Fibroblast of lung (primary cell): ENCODE measurements around the gene TSHZ2. TPM values are rescaled to one million over a fixed set of nuclear protein-coding genes. Genes with fewer than 3 reads are reported as not detected.
A peak's percentile ranks its signal among the peaks of the same experiment; 100 is the strongest.

ENCODE experiments used
- DNase-seq, 2 donors: peaks; one replicate each; pipeline versions ENCODE4 v3.0.0 to v3.0.0-alpha.2; 2010; ENCODE audit warnings: low read depth in 2 of 2
- H2AFZ ChIP-seq: 2 replicates; pipeline ENCODE4 v1.5.1; 2012; ENCODE audit warnings: low read length, control low read depth, inconsistent platforms
- H3K27ac ChIP-seq: 2 replicates; pipeline ENCODE4 v1.5.1; 2011; ENCODE audit warnings: low read length, control low read depth; ENCODE audit not compliant: insufficient read depth
- H3K27me3 ChIP-seq: 2 replicates; pipeline ENCODE4 v1.5.1; 2011; ENCODE audit warnings: mild to moderate bottlenecking, low read length; ENCODE audit not compliant: control insufficient read depth, insufficient read depth
- H3K36me3 ChIP-seq: 2 replicates; pipeline ENCODE4 v1.5.1; 2011; ENCODE audit warnings: low read length; ENCODE audit not compliant: control insufficient read depth, insufficient read depth
- H3K4me1 ChIP-seq: 2 replicates; pipeline ENCODE4 v1.5.1; 2011; ENCODE audit warnings: low read length; ENCODE audit not compliant: control insufficient read depth, insufficient read depth; ENCODE audit errors: extremely low read depth
- H3K4me2 ChIP-seq: 2 replicates; pipeline ENCODE4 v1.5.1; 2011; ENCODE audit warnings: low read length, control low read depth; ENCODE audit not compliant: insufficient read depth; ENCODE audit errors: extremely low read depth
- H3K4me3 ChIP-seq, 4 experiments: fragments of 200-600 bp in 1 of 4; sonication (generic) in 1 of 4; replicated peaks in 1 of 4; 2 replicates each; pipeline ENCODE4 v1.5.1; 2011 to 2016; ENCODE audit warnings: low read length in 4 of 4, low read depth in 3 of 4, mild to moderate bottlenecking in 3 of 4, control low read depth in 2 of 4, inconsistent platforms in 1 of 4, mixed read lengths in 1 of 4; ENCODE audit not compliant: insufficient read depth in 1 of 4; ENCODE audit errors: control extremely low read depth in 1 of 4
- H3K79me2 ChIP-seq: 2 replicates; pipeline ENCODE4 v1.5.1; 2012; ENCODE audit warnings: mild to moderate bottlenecking, low read length, inconsistent platforms; ENCODE audit not compliant: control insufficient read depth, insufficient read depth
- H3K9ac ChIP-seq: 2 replicates; pipeline ENCODE4 v1.5.1; 2011; ENCODE audit warnings: mild to moderate bottlenecking, low read length, control low read depth; ENCODE audit not compliant: insufficient read depth
- H3K9me3 ChIP-seq: 2 replicates; pipeline ENCODE4 v1.5.1; 2012; ENCODE audit warnings: low read depth, low read length; ENCODE audit not compliant: control insufficient read depth, insufficient read depth
- H4K20me1 ChIP-seq: 2 replicates; pipeline ENCODE4 v1.5.1; 2011; ENCODE audit warnings: low read length; ENCODE audit not compliant: control insufficient read depth, insufficient read depth; ENCODE audit errors: extremely low read depth
- EZH2 ChIP-seq: IDR thresholded peaks from 2 replicates; pipeline ENCODE4 v1.5.1; 2012; ENCODE audit warnings: low read length, control low read depth, mild to moderate bottlenecking; ENCODE audit errors: missing control alignments
- polyA plus RNA-seq, 2 donors: library from polyadenylated mRNA; depleted of rRNA in 1 of 2; stranded (reverse) in 1 of 2; unstranded in 1 of 2; fragments of >200 nt; gene quantifications; 2 replicates each; pipeline ENCODE4 v1.2.1, GENCODE V29; 2011 to 2012; ENCODE audit warnings: missing spikeins in 1 of 2
- total RNA-seq: library from RNA; depleted of rRNA; stranded (reverse); fragments of >200 nt; gene quantifications from 2 replicates; pipeline ENCODE4 v1.2.1, GENCODE V29; 2014
- TF ChIP-seq, protein P1 (sequence below), 2 donors: IDR thresholded peaks in 1 of 2; conservative IDR thresholded peaks in 1 of 2; 1 replicate in 1 of 2; 2 replicates in 1 of 2; pipeline ENCODE4 v1.5.1; 2011 to 2012; ENCODE audit warnings: low read length in 2 of 2, control low read depth in 1 of 2, inconsistent platforms in 1 of 2, low read depth in 1 of 2, mild to moderate bottlenecking in 1 of 2

The TSHZ2 gene
- total and polyA plus RNA-seq, 2 donors (not counting 1 experiment from before 2014, with no cell fraction given) = 0.15 to 2.6 TPM

DNA sequence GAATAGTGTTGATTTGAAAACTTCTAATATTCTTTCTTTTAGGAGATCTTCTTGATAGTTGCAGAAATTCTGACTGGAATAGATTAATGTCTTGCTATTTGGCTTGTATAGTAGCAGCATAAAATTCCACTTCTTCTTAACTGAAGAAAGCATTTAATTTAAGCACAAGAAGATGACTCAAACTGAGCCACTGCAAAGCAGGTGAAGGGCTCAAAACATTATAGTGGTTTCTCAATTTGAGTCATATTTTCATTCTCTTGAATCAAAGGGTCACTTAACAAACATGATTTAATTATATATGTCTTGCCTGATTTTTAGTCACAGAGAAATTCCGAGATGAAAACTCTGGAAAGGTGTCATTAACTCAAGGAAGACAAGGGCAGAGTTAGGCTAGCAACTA is 382.2 kb downstream of the TSHZ2 start:
- no peaks in the 10 kb centered on the region for H3K79me2 ChIP-seq
- no peak overlapping the region for H2AFZ ChIP-seq
- H3K27me3 ChIP-seq = no peaks in the 10 kb centered on the region
- no peak overlapping the region for H3K27ac ChIP-seq
- no peaks in the 10 kb centered on the region for H3K9me3 ChIP-seq
- H3K4me2 ChIP-seq = no peak overlapping the region
- H3K9ac ChIP-seq = no peak overlapping the region
- no peaks in the 10 kb centered on the region for H3K4me1 ChIP-seq
- no peak for DNase-seq
- no peaks in the 10 kb centered on the region for H3K36me3 ChIP-seq
- no peaks in the 10 kb centered on the region for H4K20me1 ChIP-seq
- TF ChIP-seq, protein P1, sequence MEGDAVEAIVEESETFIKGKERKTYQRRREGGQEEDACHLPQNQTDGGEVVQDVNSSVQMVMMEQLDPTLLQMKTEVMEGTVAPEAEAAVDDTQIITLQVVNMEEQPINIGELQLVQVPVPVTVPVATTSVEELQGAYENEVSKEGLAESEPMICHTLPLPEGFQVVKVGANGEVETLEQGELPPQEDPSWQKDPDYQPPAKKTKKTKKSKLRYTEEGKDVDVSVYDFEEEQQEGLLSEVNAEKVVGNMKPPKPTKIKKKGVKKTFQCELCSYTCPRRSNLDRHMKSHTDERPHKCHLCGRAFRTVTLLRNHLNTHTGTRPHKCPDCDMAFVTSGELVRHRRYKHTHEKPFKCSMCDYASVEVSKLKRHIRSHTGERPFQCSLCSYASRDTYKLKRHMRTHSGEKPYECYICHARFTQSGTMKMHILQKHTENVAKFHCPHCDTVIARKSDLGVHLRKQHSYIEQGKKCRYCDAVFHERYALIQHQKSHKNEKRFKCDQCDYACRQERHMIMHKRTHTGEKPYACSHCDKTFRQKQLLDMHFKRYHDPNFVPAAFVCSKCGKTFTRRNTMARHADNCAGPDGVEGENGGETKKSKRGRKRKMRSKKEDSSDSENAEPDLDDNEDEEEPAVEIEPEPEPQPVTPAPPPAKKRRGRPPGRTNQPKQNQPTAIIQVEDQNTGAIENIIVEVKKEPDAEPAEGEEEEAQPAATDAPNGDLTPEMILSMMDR (conservative IDR thresholded peaks at IDR 0.05 in 1 of 2, IDR thresholded peaks at IDR 0.05 in 1 of 2; ENCODE audit: low read depth in 1 of 2, low read length in 2 of 2) = no peak
- no peak for TF ChIP-seq EZH2
- no peak overlapping the region for H3K4me3 ChIP-seq

DNA sequence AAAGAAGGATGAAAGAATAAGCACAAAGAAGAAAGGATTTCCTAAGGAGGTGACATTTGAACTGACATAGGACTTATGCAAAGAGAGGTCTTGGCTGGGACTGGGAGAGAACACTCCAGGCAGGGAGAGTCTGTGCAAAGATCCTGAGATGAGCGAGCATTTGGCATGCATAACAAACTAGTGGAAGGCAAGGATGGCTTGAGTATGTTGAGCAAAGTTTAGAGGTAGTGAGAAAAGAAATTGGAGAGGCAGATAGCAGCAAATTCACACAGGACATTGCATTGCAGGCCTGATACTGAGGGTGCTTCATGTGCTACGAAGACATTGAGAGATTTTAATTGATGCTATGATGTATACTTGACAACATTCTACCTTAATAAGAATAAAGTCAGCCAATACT is 383.6 kb downstream of the TSHZ2 start:
- no peak for DNase-seq
- H2AFZ ChIP-seq = no peak overlapping the region
- H4K20me1 ChIP-seq = no peaks in the 10 kb centered on the region
- H3K9ac ChIP-seq = no peak overlapping the region
- no peak overlapping the region for H3K27ac ChIP-seq
- TF ChIP-seq, protein P1 (conservative IDR thresholded peaks at IDR 0.05 in 1 of 2, IDR thresholded peaks at IDR 0.05 in 1 of 2; ENCODE audit: low read depth in 1 of 2, low read length in 2 of 2) = no peak
- no peak for TF ChIP-seq EZH2
- H3K36me3 ChIP-seq = no peaks in the 10 kb centered on the region
- no peak overlapping the region for H3K4me2 ChIP-seq
- H3K4me3 ChIP-seq = no peak overlapping the region
- no peaks in the 10 kb centered on the region for H3K4me1 ChIP-seq
- H3K79me2 ChIP-seq = no peaks in the 10 kb centered on the region
- H3K27me3 ChIP-seq = no peaks in the 10 kb centered on the region
- no peaks in the 10 kb centered on the region for H3K9me3 ChIP-seq

- no peaks in the 10 kb centered on the region for H3K9me3 ChIP-seq
- H3K27me3 ChIP-seq = no peaks in the 10 kb centered on the region
- no peaks in the 10 kb centered on the region for H4K20me1 ChIP-seq
- H2AFZ ChIP-seq = no peak overlapping the region
- TF ChIP-seq, protein P1 (conservative IDR thresholded peaks at IDR 0.05 in 1 of 2, IDR thresholded peaks at IDR 0.05 in 1 of 2; ENCODE audit: low read depth in 1 of 2, low read length in 2 of 2) = no peak
- TF ChIP-seq EZH2 = no peak
- H3K9ac ChIP-seq = no peak overlapping the region
- H3K79me2 ChIP-seq = no peaks in the 10 kb centered on the region
- H3K27ac ChIP-seq = no peak overlapping the region
- DNase-seq = peak in 1 of 2 donors; percentile 9
- H3K36me3 ChIP-seq = no peaks in the 10 kb centered on the region
- no peak overlapping the region for H3K4me3 ChIP-seq
- H3K4me2 ChIP-seq = no peak overlapping the region
- H3K4me1 ChIP-seq = no peaks in the 10 kb centered on the region
Observed at GRCh38 chr20:53359425-53359824, 387.3 kb downstream of the TSHZ2 start.
